ENCODE data around the gene ZNF185.
"Not testable (repeated sequence)": the region's sequence is repeated elsewhere in the genome, so short reads cannot be mapped to it uniquely, and the experiment has no call there.

Gene ZNF185

GRCh38 chrX:152895724-152896420 is 2.0 kb upstream of the ZNF185 start:
- DNase-seq = no peak

GRCh38 chrX:152896450-152896849 is 1.4 kb upstream of the ZNF185 start:
- no peak for DNase-seq

DNA sequence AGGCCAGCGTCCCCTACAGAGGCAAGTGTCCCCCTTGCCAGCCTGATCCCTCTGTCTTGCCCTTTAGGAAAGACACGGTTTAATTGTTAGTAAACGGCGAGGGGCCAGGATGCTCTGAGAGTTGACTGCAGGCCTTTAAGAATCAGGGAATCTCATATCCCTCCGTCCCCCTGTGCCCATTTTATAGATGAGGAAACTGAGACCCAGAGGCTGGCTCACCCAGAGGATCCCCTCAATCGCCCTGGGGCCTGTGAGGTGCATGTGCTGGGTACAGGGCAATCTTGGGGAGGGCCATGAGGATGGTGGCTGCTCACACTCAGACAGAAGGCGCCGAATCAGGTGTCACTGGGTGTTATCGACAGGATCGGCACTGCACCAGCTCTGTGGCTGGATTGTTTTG is 575 bp downstream of the ZNF185 start:
- DNase-seq = no peak

GRCh38 chrX:152899111-152899873 is 1.4 kb downstream of the ZNF185 start:
- DNase-seq = no peak

DNA sequence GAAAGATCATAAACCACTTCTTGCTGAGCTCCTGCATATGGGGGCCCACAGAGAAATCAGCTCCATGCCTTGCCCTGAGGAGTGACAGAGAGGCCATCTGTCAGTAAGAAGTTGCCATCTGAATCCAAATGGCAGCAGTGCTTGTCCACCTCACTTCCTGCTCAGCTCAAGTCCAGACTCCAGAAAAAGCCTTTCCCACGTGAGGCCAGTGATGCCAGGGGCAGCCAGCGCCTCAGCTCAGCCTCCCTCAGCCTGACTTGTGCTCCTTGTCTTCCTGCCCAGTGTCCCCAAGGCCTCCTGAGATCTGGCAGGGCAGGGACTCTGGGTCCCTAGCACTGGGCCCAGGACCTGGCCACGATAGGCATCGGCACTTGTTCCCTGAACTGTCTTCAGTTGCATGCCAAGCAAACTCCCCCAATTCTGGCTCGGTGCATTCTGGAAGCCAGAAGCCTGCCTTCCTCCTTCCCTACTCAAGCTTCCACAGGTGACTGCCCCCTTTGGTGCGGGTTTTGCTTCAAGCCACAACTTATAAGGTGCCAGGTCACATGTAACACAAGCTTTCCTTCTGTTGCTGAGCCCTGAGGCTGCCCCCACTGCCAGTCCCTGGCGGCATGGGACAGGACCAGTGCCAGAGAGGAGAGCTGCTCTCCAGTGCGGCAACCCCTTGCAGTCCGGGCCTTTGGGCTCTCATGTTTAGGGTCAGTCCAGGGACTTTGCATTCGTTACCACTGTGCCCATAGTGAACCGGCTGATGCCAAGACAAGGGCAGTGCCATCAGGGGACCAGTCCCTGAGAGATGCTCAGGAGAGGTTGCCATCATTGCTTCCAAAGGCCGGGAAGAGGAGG is 2.2 kb downstream of the ZNF185 start:
- DNase-seq = no peak

DNA sequence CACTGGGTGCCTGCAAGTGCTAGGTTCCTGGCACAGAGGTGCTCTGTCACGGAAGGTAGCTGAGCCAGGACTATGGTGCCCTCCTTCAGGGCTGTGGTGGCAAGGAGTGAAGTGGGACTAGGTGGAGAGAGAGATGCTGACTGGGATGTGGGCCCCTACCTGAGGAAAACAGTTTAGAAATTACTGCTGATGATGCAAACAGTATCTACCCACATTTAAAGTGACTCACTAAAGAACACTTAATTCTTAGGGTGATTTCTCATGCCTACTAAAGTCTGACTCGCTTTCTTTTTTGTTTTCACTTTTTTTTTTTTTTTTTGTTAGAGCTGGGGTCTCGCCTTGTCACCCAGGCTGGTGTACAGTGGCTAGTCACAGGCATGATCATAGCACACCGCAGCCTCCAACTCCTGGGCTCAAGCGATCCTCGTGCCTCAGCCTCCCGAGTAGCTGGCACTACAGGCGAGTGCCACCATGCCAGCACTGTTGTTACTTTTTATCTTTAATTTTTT is 3.1 kb downstream of the ZNF185 start:
- no peak for DNase-seq

GRCh38 chrX:152901816-152902501 is 4.1 kb downstream of the ZNF185 start:
- DNase-seq = no peak

DNA sequence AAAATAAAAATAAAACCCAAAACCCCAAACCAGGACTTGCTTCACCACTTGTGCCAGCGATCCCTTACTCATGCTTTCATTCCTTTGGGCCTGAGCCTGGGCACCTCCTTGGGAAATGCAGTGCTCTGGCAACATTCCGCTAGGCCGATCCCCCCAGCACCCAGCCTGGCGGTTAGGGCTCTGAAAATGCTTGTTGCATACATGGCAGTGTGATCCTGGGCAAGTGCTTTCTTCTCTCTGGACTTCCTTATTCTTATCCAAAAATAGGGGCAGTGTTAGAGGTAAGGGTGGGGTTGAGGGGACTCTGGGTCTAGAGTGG is 4.6 kb downstream of the ZNF185 start:
- DNase-seq = no peak

GRCh38 chrX:152903589-152903988 is 5.7 kb downstream of the ZNF185 start:
- no peak for DNase-seq

DNA sequence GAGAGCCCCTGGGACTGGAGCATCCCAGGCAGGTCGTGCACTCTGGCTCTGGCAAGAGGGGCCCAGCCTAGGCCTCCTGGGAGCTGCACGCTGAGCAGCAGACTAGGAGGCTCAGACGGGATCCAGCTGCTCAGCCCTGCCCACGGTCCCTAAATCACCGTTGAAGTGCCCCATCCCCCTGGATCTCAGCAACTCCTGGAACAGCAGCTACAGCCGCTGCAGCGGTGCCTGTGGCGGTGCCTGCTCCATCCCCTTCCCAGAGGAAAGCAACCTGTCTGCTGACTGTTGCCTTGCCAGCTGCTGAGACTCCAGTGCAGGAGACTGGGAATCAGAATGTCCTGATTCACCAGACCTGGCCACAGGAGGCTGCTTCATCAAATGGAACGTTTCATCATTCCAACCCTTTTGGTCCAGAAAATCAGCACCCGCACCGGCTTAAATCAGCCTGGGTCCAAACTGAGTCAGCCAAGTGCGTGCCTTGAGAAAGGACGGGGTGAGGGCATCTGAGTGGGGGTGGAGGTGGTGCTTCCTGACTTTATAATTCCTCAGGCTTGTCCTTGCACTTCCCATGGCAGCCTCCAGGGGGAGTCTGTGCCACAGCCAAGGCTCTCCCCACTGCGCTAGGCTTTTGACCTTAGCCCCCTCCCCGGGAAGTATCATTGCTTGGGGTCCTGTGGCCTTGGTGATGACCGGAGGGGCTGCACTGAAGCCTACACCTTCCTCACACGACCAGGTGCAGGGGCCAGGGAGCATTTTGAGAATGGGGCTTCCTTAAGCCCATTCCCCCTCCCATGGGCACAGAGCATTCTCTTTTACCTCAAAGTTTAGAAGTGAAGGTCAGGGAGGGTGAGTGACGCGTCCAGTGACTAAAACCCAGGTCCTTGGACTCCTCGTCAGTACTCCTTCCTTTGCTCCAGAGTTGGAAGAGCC is 6.5 kb downstream of the ZNF185 start:
- DNase-seq = peak; percentile 46

- no peak for DNase-seq
Measured at GRCh38 chrX:152905081-152905420, 7.2 kb downstream of the ZNF185 start.

- DNase-seq = no peak
Measured at GRCh38 chrX:152907084-152907651, 9.3 kb downstream of the ZNF185 start.

GRCh38 chrX:152908486-152908885 is 10.6 kb downstream of the ZNF185 start:
- no peak for DNase-seq

DNA sequence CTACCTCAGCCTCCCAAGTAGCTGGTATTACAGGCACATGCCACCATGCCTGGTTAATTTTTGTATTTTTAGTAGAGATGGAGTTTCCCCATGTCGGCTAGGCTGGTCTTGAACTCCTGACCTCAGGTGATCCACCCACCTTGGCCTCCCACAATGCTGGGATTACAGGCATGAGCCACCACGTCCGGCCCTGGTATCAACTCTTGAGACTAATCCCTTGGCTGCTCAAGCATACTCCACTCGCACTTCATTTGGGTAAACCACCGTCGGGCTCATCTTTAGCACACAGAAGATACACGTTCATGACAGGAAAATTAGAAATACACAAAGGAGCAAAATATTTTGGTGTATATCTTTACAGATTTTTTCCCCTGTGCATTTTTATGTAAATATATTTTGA is 12.2 kb downstream of the ZNF185 start:
- not testable (repeated sequence) for DNase-seq

GRCh38 chrX:152912106-152912505 is 14.2 kb downstream of the ZNF185 start:
- no peak for DNase-seq

DNA sequence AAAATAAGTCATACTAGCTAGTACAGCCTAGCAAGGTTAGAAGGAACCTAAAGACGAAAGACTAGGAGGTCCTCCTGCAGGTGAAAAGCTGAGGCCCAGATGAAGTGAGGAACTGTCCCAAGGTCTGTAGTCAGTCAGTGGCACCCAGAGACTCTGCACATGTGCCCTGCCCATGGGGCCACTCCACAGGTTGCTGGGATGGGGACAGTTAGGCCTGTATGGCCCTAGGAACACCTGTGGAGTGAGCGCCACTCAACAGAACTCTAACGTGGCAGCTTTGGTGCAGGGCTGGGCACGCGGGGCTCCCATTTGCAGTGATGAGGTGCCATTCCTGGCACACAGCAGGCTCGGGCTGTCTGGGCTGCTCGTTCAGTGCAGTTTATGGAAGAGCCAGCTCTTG is 14.8 kb downstream of the ZNF185 start:
- DNase-seq = no peak

DNA sequence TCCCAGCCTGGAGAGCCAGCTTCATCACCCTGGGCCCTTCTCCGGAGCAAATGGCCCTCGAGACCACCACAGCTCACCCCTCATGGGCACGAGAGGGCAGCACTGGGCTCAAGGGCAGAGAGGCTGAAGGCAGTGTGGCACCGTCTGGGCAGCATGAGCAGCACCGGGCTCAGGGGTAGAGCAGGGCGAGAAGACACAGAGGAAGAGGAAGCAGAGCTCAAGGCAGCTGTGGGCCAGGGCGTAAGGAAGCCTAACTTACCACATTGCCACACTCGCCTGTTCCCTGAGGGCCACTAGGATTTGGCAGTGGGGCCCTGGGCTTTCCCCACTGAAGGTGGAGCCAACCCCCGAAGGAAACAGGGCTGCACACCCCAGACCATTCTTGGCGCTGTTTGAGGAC is 15.5 kb downstream of the ZNF185 start:
- DNase-seq = no peak

DNA sequence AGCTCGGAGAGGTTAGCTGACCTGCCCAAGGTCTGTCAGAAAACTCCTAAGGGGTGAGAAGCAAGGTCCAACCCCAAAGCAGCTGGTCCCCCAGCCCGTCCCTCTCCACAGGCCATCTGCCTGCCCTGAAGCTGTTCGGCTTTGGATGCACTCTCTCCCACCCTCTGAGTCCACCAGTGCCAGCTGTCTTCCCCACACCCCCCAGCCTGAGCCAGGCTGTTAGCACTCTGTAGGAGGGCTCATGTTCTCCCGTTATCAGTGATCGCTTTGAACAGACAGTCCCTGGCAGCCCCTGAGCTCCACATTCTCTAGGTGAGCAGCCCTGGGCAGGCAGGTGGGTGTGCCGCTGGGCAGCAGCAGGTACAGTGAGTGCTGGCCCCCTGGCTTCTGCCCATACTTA is 16.0 kb downstream of the ZNF185 start:
- DNase-seq = no peak

DNA sequence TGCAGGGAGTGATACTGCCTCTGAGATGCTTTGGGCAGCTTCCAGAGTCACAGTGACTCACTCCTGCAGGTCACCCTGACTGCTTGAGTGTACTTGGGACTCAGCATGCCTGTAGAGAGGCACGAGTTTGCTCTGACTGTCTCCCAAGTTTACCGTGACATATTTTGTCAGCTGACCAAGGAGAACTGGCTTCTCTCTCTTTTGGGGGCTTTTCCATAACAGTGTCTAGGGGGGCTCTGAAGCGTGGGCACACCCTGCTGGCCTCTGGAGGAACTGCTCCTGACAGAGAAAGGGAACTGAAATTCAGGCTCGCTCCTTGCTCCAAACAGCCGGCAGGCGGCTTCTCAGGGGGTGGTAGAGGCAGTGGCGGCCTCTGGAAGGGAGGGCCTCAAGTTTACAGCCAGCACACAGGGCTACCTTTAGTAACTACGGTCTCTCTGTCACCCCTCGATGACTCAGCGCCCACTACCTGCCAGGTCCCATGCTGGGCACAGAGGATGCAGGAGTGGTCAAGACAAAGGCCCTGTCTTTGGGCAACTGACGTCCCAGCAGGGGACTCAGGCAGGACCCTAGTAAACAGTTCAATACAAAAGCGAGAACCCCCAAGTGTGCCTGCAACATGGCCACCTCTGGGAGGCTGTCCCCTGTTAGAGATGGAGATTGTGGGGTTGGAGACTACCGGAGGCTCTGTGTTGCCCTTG is 17.8 kb downstream of the ZNF185 start:
- peak; percentile 15 for DNase-seq

DNA sequence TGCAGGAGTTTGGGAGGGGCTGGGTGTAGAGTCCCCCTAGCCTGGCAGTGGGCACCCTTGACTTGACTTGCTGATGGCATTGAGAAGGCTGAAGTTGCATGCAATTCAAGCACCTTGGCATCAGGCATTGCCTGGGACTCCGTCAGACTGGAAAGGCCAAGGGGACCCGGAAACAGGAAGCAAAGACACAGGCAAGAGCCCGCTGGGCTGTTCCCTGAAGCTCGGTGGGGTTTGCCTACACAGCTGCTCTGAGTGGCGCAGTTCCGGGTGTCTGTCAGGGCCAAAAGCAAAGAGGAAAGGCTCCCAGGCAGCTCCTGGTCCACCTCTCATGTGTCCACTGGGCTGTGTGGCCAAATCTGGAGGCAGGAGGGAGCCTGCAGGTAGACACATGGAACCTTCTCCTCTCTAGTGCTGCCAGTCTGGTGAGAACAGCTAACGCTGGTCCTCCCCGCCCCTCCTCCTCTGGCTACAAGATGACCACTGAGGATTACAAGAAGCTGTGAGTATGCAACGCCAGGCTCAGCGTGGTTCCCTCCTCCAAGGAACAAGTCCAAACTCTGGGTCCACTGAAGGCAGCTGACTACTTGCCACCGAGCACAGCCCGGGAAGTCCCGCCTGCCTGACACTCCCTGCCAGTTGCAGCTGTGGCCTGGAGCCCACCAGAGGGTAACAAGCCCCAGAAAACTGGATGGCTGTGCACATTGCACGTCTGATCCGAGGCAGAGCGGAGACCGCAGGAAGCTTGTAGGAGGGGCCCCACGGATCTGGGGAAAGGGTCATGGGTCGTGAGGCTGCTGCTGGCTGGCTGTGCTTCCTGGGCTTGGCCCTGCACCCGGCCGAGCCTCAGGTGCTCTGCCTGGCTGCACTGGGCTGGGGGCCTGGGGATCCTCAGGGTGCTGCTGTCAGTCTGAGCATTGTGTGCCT is 20.1 kb downstream of the ZNF185 start:
- no peak for DNase-seq

Data from NCI-H345 (cell line).